ENCODE data around the gene CDK17. TPM values are rescaled to one million over a fixed set of nuclear protein-coding genes. Genes with fewer than 3 reads are reported as not detected.
A peak's percentile ranks its signal among the peaks of the same experiment; 100 is the strongest.

CDK17 gene
- total and polyA plus RNA-seq, 9 of the 15 experiments (the other 6 are each of a cell fraction or from before 2014, with no cell fraction given) = 4.8 to 39.3 (median 21.6) TPM

DNA sequence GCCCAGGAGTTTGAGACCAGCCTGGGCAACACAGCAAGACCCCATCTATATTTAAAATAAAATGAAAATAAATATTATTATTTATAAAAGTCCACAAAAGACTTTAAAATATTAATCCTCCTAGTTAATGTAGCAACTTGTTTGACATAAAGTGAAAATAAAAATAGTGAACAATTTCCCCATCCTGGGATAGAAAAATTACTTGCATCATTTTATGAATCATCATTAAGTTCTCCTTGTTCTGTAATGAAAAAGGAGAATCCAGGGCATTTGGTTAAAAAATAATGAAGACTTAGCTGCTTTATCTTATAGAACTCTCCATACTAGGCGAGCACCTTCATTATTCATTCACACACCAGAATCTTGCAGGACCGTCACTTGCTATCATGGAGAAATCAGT is 140.0 kb downstream of the CDK17 start:
- DNase-seq (ENCODE audit: extremely low read depth in 1 of 4, low spot score in 3 of 4) = no peak
- no peak for FAIRE-seq
- Histone ChIP-seq H3K27me3 (ENCODE audit: control insufficient read depth in 2 of 2, insufficient read depth in 2 of 2, low read length in 2 of 2) (no peaks in the 10 kb centered on the region), H3K9me1 (ENCODE audit: control insufficient read depth, insufficient read depth, low read length) (no peaks in the 10 kb centered on the region), H3K9ac (ENCODE audit: insufficient read depth in 1 of 2, low read depth in 2 of 2, low read length in 2 of 2) (no peak overlapping the region), H3K36me3 (ENCODE audit: control insufficient read depth, insufficient read depth, low read length) (peaks cover 19% of the 10 kb centered on the region; the same call in 1 of the 3 replicates), H2AFZ (ENCODE audit: low read depth, low read length) (no peak overlapping the region), H3K79me2 (ENCODE audit: control insufficient read depth, insufficient read depth, low read length) (no peaks in the 10 kb centered on the region), H3K4me3 (no peak overlapping the region), H3K4me1 (replicated peaks in 1 of 2; ENCODE audit: control insufficient read depth in 2 of 2, insufficient read depth in 2 of 2, low read length in 2 of 2) (peaks cover 0 to 6% of the 10 kb centered on the region in 2 experiments; a peak in 1 of 5 replicates), H3K4me2 (ENCODE audit: insufficient read depth, low read length) (no peak overlapping the region), H3K27ac (ENCODE audit: extremely low read depth, low read depth, low read length) (no peak overlapping the region), H4K20me1 (replicated peaks; ENCODE audit: control insufficient read depth, insufficient read depth, low read length) (no peaks in the 10 kb centered on the region), H3K9me3 (replicated peaks; ENCODE audit: control insufficient read depth, insufficient read depth, low read depth, low read length) (no peaks in the 10 kb centered on the region)
- in situ Hi-C loops (cut with MboI) = no loop called here
- TF ChIP-seq, protein P1, sequence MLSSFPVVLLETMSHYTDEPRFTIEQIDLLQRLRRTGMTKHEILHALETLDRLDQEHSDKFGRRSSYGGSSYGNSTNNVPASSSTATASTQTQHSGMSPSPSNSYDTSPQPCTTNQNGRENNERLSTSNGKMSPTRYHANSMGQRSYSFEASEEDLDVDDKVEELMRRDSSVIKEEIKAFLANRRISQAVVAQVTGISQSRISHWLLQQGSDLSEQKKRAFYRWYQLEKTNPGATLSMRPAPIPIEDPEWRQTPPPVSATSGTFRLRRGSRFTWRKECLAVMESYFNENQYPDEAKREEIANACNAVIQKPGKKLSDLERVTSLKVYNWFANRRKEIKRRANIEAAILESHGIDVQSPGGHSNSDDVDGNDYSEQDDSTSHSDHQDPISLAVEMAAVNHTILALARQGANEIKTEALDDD (IDR thresholded peaks at IDR 0.05) = no peak
- no peak for ATAC-seq
- intact Hi-C loops (cut with micrococcal nuclease) = no loop called here
- 80% methylated on average over 2 of the region's 2 CpGs for WGBS (ENCODE audit: insufficient coverage, low coverage, missing lambda C conversion rate)
- CTCF ChIA-PET (ENCODE audit: low intra/inter-chr PET ratio) = no interaction called here
- BruUV-seq (replicated peaks) = no TSS peak
- POLR2A ChIA-PET = interaction anchor here (0.8 kb wide), 1 partner anchor 11 kb away, joined by 4 read pairs; no protein-coding TSS in a partner anchor

DNA sequence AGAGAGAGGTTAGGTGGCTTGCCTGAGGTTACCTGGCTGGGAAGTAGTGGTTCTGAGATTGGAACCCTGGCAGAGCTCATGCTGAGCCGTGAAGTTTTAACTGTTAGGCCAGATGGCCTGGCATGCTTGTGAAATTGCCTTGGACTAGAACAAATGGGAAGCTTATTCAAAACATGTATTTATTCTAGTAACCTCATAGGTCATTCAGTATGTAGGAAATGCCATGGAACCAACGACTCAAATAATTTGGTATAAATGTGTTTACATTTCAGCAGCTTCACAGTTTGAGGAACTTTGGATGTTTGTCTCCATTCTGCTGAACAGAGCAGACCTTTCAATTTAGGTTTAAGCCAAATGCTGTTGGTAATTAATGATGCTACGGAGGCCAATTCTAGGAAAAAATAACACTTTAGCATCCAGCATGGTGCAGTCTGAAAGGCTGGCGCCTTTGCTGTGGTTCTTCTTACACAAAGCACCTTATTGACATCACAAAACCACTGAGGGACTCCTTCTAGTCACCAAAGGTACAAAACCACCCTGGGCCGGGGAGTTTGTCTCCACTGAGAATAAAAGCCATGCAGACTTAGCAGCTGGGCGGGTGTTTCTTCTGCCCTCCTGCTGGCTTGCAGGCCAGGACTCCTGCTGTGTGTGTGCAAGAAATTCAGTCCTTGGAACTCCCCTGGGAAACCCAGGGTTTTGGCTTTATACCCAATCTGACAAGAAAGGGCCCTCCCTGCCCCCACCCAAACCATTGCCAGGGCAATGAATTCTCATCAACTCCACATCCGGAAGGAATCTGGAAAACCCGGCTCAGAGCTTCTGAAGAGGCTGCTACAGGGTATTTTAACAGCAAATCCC is 141.9 kb downstream of the CDK17 start:
- intact Hi-C loops (cut with micrococcal nuclease) = no loop called here
- POLR2A ChIA-PET = interaction anchor here (0.6 to 1.8 kb wide), 3 partner anchors 9 to 117 kb away, joined by 3 to 6 read pairs (median 3); no protein-coding TSS in a partner anchor

More for the DNA sequence above, 141.9 kb downstream of the CDK17 start:
- WGBS (ENCODE audit: insufficient coverage, low coverage, missing lambda C conversion rate) = 79% methylated on average over 8 of the region's 8 CpGs
- no peak for TF ChIP-seq TBL1XR1 (IDR thresholded peaks at IDR 0.05; ENCODE audit: low read length in 2 of 2)
- TF ChIP-seq RBM25 (IDR thresholded peaks at IDR 0.05; ENCODE audit: low read depth, low read length, severe bottlenecking) = peak; percentile 71
- Histone ChIP-seq H3K9me3 (replicated peaks; ENCODE audit: control insufficient read depth, insufficient read depth, low read depth, low read length) (no peaks in the 10 kb centered on the region), H3K4me1 (replicated peaks in 1 of 2; ENCODE audit: control insufficient read depth in 2 of 2, insufficient read depth in 2 of 2, low read length in 2 of 2) (no peaks in the 10 kb centered on the region), H4K20me1 (replicated peaks; ENCODE audit: control insufficient read depth, insufficient read depth, low read length) (no peaks in the 10 kb centered on the region), H3K9me1 (ENCODE audit: control insufficient read depth, insufficient read depth, low read length) (no peaks in the 10 kb centered on the region), H3K27ac (ENCODE audit: extremely low read depth, low read depth, low read length) (no peak overlapping the region), H3K4me3 (no peak overlapping the region), H2AFZ (ENCODE audit: low read depth, low read length) (no peak overlapping the region), H3K79me2 (ENCODE audit: control insufficient read depth, insufficient read depth, low read length) (no peaks in the 10 kb centered on the region), H3K27me3 (ENCODE audit: control insufficient read depth in 2 of 2, insufficient read depth in 2 of 2, low read length in 2 of 2) (no peaks in the 10 kb centered on the region), H3K36me3 (ENCODE audit: control insufficient read depth, insufficient read depth, low read length) (peaks cover 17% of the 10 kb centered on the region; the same call in 1 of the 3 replicates), H3K4me2 (ENCODE audit: insufficient read depth, low read length) (no peak overlapping the region), H3K9ac (ENCODE audit: insufficient read depth in 1 of 2, low read depth in 2 of 2, low read length in 2 of 2) (no peak overlapping the region)
- DNase-seq (ENCODE audit: extremely low read depth in 1 of 4, low spot score in 3 of 4) (no peak), ATAC-seq (no peak; the same call in 2 of the 3 replicates), FAIRE-seq (no peak)
- in situ Hi-C loops (cut with MboI) = no loop called here
- no TSS peak for BruUV-seq (replicated peaks)
- CTCF ChIA-PET (ENCODE audit: low intra/inter-chr PET ratio) = interaction anchor here (0.6 kb wide), 1 partner anchor 13 kb away, joined by 4 read pairs; no protein-coding TSS in a partner anchor

All from K562 (cell line).